ENCODE data around the gene IER3IP1.

- TF ChIP-seq CTCF (IDR thresholded peaks at IDR 0.05), result no peak
- no peak for TF ChIP-seq POLR2A (IDR thresholded peaks at IDR 0.05)
- no peak for TF ChIP-seq POLR2AphosphoS5 (IDR thresholded peaks at IDR 0.05)
Measured at GRCh38 chr18:47168913-47169312, 7.3 kb downstream of the IER3IP1 start.
